Neural cell (in vitro differentiated cells): ENCODE measurements around the gene RETN. TPM values are rescaled to one million over a fixed set of nuclear protein-coding genes. Genes with fewer than 3 reads are reported as not detected.

Experiments
- H2AFZ ChIP-seq: fragments of 200-600, 300-800 bp; sonication (generic), shearing (Covaris generic); 2 replicates; pipeline ENCODE4 v1.6.0; 2014; ENCODE audit warnings: low read depth, mild to moderate bottlenecking, antibody characterized with exemption, low read length, moderate library complexity
- H3F3A ChIP-seq: fragments of 200-600 bp; shearing (Covaris generic); 2 replicates; pipeline ENCODE4 v1.6.1; 2016; ENCODE audit warnings: mild to moderate bottlenecking, moderate library complexity, mixed read lengths, antibody characterized with exemption, low read length; ENCODE audit not compliant: insufficient read depth, poor library complexity, severe bottlenecking
- H3K27ac ChIP-seq: fragments of 200-600, 300-800 bp; sonication (generic), shearing (Covaris generic); 2 replicates; pipeline ENCODE4 v1.5.1; 2014; ENCODE audit warnings: mild to moderate bottlenecking, low read length, moderate library complexity
- H3K27me3 ChIP-seq: fragments of 300-800, 200-600 bp; sonication (generic), shearing (Covaris generic); 2 replicates; pipeline ENCODE4 v1.6.0; 2014; ENCODE audit warnings: mild to moderate bottlenecking, low read depth, low read length, moderate library complexity; ENCODE audit not compliant: insufficient read depth
- H3K36me3 ChIP-seq: fragments of 300-800, 200-600 bp; sonication (generic), shearing (Covaris generic); 2 replicates; pipeline ENCODE4 v1.5.1; 2014; ENCODE audit warnings: mild to moderate bottlenecking, antibody characterized with exemption, low read length, moderate library complexity; ENCODE audit not compliant: insufficient read depth
- H3K4me2 ChIP-seq: fragments of 300-800, 200-600 bp; sonication (generic), shearing (Covaris generic); 2 replicates; pipeline ENCODE4 v1.6.0; 2014; ENCODE audit warnings: mild to moderate bottlenecking, low read length
- H3K4me3 ChIP-seq: fragments of 300-800, 200-600 bp; sonication (generic), shearing (Covaris generic); 2 replicates; pipeline ENCODE4 v1.5.1; 2014; ENCODE audit warnings: mild to moderate bottlenecking, low read length, moderate library complexity
- H3K79me2 ChIP-seq: fragments of 200-600 bp; shearing (Covaris generic); replicated peaks from 2 replicates; pipeline ENCODE4 v1.6.0; 2014; ENCODE audit warnings: mild to moderate bottlenecking, low read length, moderate library complexity; ENCODE audit not compliant: insufficient read depth
- H3K9ac ChIP-seq: fragments of 300-800, 200-600 bp; sonication (generic), shearing (Covaris generic); 2 replicates; pipeline ENCODE4 v1.6.1; 2016; ENCODE audit warnings: mild to moderate bottlenecking, low read length, mixed read lengths
- H3K9me2 ChIP-seq: fragments of 200-600 bp; shearing (Covaris generic); 2 replicates; pipeline ENCODE4 v1.6.1; 2016; ENCODE audit warnings: mild to moderate bottlenecking, low read length, mixed read lengths; ENCODE audit not compliant: insufficient read depth
- H3K9me3 ChIP-seq: fragments of 200-600, 300-800 bp; sonication (generic), shearing (Covaris generic); 2 replicates; pipeline ENCODE4 v1.6.1; 2016; ENCODE audit warnings: mild to moderate bottlenecking, mixed run types, low read length, moderate library complexity, mixed read lengths
- H4K20me1 ChIP-seq: fragments of 200-600 bp; shearing (Covaris generic); 2 replicates; pipeline ENCODE4 v1.6.1; 2016; ENCODE audit warnings: mild to moderate bottlenecking, mixed run types; ENCODE audit not compliant: insufficient read depth
- EP300 ChIP-seq: fragments of 450-650 bp; conservative IDR thresholded peaks from 2 replicates; pipeline ENCODE4 v1.6.1; 2014; ENCODE audit warnings: antibody characterized with exemption, mild to moderate bottlenecking, moderate library complexity; ENCODE audit not compliant: poor library complexity, severe bottlenecking
- EZH2 ChIP-seq: fragments of 200-600, 300-800 bp; shearing (Covaris generic), sonication (generic); IDR thresholded peaks from 2 replicates; pipeline ENCODE4 v1.6.1; 2014; ENCODE audit warnings: antibody characterized with exemption, low read length, borderline replicate concordance, mild to moderate bottlenecking; ENCODE audit not compliant: insufficient read depth, poor library complexity, severe bottlenecking
- MXI1 ChIP-seq: fragments of 450-650 bp; conservative IDR thresholded peaks from 2 replicates; pipeline ENCODE4 v1.6.1; 2014; ENCODE audit warnings: antibody characterized with exemption, mild to moderate bottlenecking; ENCODE audit not compliant: poor library complexity, severe bottlenecking
- POLR2AphosphoS5 ChIP-seq: IDR thresholded peaks from 2 replicates; pipeline ENCODE4 v1.6.1; 2012
- RAD21 ChIP-seq: fragments of 450-650 bp; conservative IDR thresholded peaks from 2 replicates; pipeline ENCODE4 v1.6.1; 2014; ENCODE audit warnings: antibody characterized with exemption, mild to moderate bottlenecking, moderate library complexity
- SMC3 ChIP-seq: fragments of 450-650 bp; conservative IDR thresholded peaks from 2 replicates; pipeline ENCODE4 v1.6.1; 2014; ENCODE audit warnings: antibody characterized with exemption, mild to moderate bottlenecking, moderate library complexity; ENCODE audit not compliant: poor library complexity
- TAF1 ChIP-seq: IDR thresholded peaks from 2 replicates; pipeline ENCODE4 v1.6.1; 2012; ENCODE audit warnings: low read depth
- polyA plus RNA-seq: library from polyadenylated mRNA; depleted of rRNA; stranded (reverse); fragments of >200 nt; gene quantifications from 2 replicates; pipeline ENCODE4 v1.2.3, GENCODE V29; 2014
- TF ChIP-seq, protein P1 (sequence below): fragments of 450-650 bp; IDR thresholded peaks from 2 replicates; pipeline ENCODE4 v1.5.1; 2014; ENCODE audit warnings: antibody characterized with exemption, mild to moderate bottlenecking, moderate library complexity; ENCODE audit not compliant: poor library complexity, severe bottlenecking
- TF ChIP-seq, protein P2 (sequence below): IDR thresholded peaks from 2 replicates; pipeline ENCODE4 v1.6.1; 2012; ENCODE audit warnings: borderline replicate concordance

RETN gene
- polyA plus RNA-seq, 1 donor from 2014 or later, result not detected

DNA sequence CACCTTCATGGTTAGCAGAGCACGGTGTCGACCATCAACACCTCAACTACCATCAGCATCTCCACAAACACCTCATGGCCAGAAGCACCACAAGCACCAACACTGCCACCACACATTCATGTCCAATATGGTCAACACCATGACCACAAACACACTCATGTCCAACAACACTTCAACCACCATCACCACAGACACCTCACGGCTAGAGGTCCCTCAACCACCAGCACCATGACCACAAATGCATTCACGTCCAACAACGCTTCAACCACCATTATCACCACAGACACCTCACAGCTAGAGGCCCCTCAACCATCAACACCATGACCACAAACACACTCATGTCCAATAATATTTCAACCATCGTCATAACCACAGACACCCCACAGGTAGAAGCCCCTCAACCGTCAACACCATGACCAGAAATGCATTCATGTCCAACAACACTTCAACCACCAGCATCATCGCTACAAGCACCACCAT lies 22.0 kb downstream of the RETN start:
- Histone ChIP-seq H3K79me2 (no peaks in the 10 kb centered on the region), H3K27me3 (no peaks in the 10 kb centered on the region), H2AFZ (no peak overlapping the region), H3K27ac (no peak overlapping the region), H3K9me3 (no peaks in the 10 kb centered on the region), H3K36me3 (no peaks in the 10 kb centered on the region), H3F3A (no peaks in the 10 kb centered on the region), H3K9ac (no peak overlapping the region), H4K20me1 (no peaks in the 10 kb centered on the region), H3K4me3 (no peak overlapping the region), H3K4me2 (no peak overlapping the region), H3K9me2 (no peaks in the 10 kb centered on the region)
- TF ChIP-seq, protein P1, sequence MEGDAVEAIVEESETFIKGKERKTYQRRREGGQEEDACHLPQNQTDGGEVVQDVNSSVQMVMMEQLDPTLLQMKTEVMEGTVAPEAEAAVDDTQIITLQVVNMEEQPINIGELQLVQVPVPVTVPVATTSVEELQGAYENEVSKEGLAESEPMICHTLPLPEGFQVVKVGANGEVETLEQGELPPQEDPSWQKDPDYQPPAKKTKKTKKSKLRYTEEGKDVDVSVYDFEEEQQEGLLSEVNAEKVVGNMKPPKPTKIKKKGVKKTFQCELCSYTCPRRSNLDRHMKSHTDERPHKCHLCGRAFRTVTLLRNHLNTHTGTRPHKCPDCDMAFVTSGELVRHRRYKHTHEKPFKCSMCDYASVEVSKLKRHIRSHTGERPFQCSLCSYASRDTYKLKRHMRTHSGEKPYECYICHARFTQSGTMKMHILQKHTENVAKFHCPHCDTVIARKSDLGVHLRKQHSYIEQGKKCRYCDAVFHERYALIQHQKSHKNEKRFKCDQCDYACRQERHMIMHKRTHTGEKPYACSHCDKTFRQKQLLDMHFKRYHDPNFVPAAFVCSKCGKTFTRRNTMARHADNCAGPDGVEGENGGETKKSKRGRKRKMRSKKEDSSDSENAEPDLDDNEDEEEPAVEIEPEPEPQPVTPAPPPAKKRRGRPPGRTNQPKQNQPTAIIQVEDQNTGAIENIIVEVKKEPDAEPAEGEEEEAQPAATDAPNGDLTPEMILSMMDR, result no peak
- no peak for TF ChIP-seq SMC3
- TF ChIP-seq EZH2, result no peak
- no peak for TF ChIP-seq MXI1
- no peak for TF ChIP-seq RAD21

DNA sequence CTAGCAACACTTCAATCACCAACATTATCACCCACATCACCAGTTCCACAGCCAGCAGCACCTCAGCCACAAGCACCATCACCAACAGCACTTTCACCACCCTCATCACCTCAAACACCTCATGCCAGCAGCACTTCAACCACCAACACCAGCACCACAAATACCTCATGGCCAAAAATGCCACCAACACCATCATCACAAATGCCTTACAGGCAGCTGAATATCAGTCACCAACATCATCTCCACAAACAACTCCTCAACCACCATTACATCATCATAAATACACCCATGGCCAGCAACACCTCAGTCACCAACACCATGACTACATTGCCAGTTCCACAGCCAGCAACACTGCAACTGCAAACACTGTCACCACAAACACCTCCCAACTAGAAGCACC lies 22.6 kb downstream of the RETN start:
- H3K27me3 ChIP-seq, result no peaks in the 10 kb centered on the region
- no peaks in the 10 kb centered on the region for H3K79me2 ChIP-seq
- H3K9ac ChIP-seq, result no peak overlapping the region
- H4K20me1 ChIP-seq, result no peaks in the 10 kb centered on the region
- no peaks in the 10 kb centered on the region for H3K36me3 ChIP-seq
- H3K9me3 ChIP-seq, result no peaks in the 10 kb centered on the region
- H3K4me2 ChIP-seq, result no peak overlapping the region
- H3F3A ChIP-seq, result no peaks in the 10 kb centered on the region
- H3K27ac ChIP-seq, result no peak overlapping the region
- no peak overlapping the region for H3K4me3 ChIP-seq
- H3K9me2 ChIP-seq, result no peaks in the 10 kb centered on the region
- TF ChIP-seq EP300, result no peak
- no peak for TF ChIP-seq MXI1
- TF ChIP-seq EZH2, result no peak
- TF ChIP-seq, protein P1, result no peak
- TF ChIP-seq POLR2AphosphoS5, result no peak
- no peak for TF ChIP-seq TAF1
- TF ChIP-seq, protein P2, sequence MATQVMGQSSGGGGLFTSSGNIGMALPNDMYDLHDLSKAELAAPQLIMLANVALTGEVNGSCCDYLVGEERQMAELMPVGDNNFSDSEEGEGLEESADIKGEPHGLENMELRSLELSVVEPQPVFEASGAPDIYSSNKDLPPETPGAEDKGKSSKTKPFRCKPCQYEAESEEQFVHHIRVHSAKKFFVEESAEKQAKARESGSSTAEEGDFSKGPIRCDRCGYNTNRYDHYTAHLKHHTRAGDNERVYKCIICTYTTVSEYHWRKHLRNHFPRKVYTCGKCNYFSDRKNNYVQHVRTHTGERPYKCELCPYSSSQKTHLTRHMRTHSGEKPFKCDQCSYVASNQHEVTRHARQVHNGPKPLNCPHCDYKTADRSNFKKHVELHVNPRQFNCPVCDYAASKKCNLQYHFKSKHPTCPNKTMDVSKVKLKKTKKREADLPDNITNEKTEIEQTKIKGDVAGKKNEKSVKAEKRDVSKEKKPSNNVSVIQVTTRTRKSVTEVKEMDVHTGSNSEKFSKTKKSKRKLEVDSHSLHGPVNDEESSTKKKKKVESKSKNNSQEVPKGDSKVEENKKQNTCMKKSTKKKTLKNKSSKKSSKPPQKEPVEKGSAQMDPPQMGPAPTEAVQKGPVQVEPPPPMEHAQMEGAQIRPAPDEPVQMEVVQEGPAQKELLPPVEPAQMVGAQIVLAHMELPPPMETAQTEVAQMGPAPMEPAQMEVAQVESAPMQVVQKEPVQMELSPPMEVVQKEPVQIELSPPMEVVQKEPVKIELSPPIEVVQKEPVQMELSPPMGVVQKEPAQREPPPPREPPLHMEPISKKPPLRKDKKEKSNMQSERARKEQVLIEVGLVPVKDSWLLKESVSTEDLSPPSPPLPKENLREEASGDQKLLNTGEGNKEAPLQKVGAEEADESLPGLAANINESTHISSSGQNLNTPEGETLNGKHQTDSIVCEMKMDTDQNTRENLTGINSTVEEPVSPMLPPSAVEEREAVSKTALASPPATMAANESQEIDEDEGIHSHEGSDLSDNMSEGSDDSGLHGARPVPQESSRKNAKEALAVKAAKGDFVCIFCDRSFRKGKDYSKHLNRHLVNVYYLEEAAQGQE, result no peak
- H2AFZ ChIP-seq, result no peak overlapping the region
